Measurements from ENCODE around the gene FOXM1. TPM values are rescaled to one million over a fixed set of nuclear protein-coding genes. Genes with fewer than 3 reads are reported as not detected.

FOXM1 gene, protein sequence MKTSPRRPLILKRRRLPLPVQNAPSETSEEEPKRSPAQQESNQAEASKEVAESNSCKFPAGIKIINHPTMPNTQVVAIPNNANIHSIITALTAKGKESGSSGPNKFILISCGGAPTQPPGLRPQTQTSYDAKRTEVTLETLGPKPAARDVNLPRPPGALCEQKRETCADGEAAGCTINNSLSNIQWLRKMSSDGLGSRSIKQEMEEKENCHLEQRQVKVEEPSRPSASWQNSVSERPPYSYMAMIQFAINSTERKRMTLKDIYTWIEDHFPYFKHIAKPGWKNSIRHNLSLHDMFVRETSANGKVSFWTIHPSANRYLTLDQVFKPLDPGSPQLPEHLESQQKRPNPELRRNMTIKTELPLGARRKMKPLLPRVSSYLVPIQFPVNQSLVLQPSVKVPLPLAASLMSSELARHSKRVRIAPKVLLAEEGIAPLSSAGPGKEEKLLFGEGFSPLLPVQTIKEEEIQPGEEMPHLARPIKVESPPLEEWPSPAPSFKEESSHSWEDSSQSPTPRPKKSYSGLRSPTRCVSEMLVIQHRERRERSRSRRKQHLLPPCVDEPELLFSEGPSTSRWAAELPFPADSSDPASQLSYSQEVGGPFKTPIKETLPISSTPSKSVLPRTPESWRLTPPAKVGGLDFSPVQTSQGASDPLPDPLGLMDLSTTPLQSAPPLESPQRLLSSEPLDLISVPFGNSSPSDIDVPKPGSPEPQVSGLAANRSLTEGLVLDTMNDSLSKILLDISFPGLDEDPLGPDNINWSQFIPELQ
- polyA plus RNA-seq (2013, experiment 1 of 2): 106 TPM
- 102 TPM for polyA plus RNA-seq (2013, experiment 2 of 2)

DNA sequence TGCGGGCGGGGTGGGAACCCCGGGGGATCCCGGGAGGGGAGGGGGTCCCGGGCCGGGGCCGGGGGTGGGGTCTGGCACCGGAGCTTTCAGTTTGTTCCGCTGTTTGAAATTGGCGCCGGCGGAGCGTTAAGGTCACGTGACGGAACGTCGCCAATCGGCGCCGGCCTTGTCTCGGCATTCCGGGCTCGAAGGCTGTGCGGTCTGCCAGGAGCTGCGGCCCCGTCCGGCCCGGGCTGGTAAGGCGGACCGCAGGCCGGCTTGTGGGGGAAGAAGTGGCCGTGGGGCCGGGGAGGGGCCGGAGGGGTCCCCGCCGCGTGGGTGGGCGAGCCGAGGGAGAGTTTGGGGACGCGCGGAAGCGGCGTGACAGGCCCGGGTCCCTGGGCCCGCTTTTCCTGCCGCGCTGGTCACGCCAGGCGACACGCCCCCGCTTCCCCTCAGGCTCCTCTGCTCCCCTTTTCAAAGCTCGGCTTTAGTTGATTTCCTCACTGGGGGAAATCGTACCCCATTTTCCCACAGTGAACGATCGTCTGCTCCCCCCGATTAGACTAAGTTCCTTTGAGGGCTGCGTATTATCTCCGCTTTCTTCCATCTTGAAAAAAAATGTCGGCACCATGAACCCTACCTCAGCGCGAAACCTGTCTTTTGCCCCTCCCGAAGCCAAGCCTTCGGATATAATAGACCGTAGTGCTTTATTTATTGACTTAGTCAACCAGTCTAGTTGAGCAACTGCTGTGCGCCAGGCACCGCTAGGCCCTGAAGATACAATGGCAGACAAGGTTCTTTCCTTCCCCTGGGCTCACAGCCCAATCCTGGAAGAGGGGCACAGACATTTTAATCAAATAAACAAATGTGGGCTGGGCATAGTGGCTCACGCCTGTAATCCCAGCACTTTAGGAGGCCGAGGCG, at the start of gene FOXM1, which contains the start of gene RHNO1:
FOXM1 (minus strand) TSS at position 128 of the 906 bp plus-strand sequence. CDS start 2,696 bp downstream, outside the sequence.
RHNO1 (plus strand) TSS at position 177 of the 906 bp plus-strand sequence. CDS start 8,144 bp downstream, outside the sequence.
- Histone ChIP-seq H3K4me3 (ENCODE audit: low read length in 2 of 2) (peak within 1 kb of the TSS; percentile 74 to 98), H3K4me1 (ENCODE audit: control insufficient read depth in 2 of 2, insufficient read depth in 1 of 2, low read depth in 1 of 2, low read length in 2 of 2) (peaks cover 0 to 3% of the 10 kb centered on the region in 2 donors), H3K36me3 (replicated peaks in 1 of 2; ENCODE audit: control insufficient read depth in 2 of 2, insufficient read depth in 2 of 2, low read length in 2 of 2) (peaks cover 14 to 66% of the 10 kb centered on the region in 2 donors), H3K9me3 (replicated peaks in 1 of 2; ENCODE audit: control insufficient read depth in 2 of 2, insufficient read depth in 1 of 2, low read depth in 1 of 2, low read length in 2 of 2) (no peaks in the 10 kb centered on the region), H3K9ac (ENCODE audit: low read depth, low read length, poor library complexity) (peak within 1 kb of the TSS; percentile 90), H2BK15ac (ENCODE audit: low read length) (peak within 1 kb of the TSS; percentile 65), H2BK120ac (ENCODE audit: low read depth, low read length) (peak within 1 kb of the TSS; percentile 74), H4K91ac (ENCODE audit: low read depth, low read length, poor library complexity) (peak within 1 kb of the TSS; percentile 77), H3K27ac (replicated peaks; ENCODE audit: low read length) (peak within 1 kb of the TSS; percentile 83), H3K14ac (ENCODE audit: low read length) (peak within 1 kb of the TSS; percentile 87), H3K4ac (ENCODE audit: low read length) (peak within 1 kb of the TSS; percentile 13), H4K8ac (ENCODE audit: low read depth, low read length) (peak within 1 kb of the TSS; percentile 99), H2AK5ac (ENCODE audit: low read depth, low read length) (peak within 1 kb of the TSS; percentile 86), H3K4me2 (ENCODE audit: insufficient read depth, low read length, poor library complexity, severe bottlenecking) (peak within 1 kb of the TSS; percentile 89), H2AFZ (ENCODE audit: low read length) (peak within 1 kb of the TSS; percentile 84), H3K79me1 (ENCODE audit: low read depth, low read length) (peaks cover 12% of the 10 kb centered on the region), H3K23ac (ENCODE audit: low read depth, low read length, poor library complexity) (peak within 1 kb of the TSS; percentile 92), H3K18ac (ENCODE audit: low read length) (peak within 1 kb of the TSS; percentile 95), H3K27me3 (ENCODE audit: control insufficient read depth in 3 of 3, insufficient read depth in 3 of 3, low read depth in 1 of 3, low read length in 3 of 3) (no peaks in the 10 kb centered on the region), H2BK12ac (ENCODE audit: low read length) (no peak within 1 kb of the TSS), H2BK5ac (ENCODE audit: low read length) (peak within 1 kb of the TSS; percentile 82)
- no CpG with 5 or more reads among the region's 70 CpGs for WGBS, 2 donors (ENCODE audit: extremely low coverage in 2 of 2, insufficient read length in 2 of 2, insufficient replicate concordance in 1 of 2)
- DNase-seq (ENCODE audit: low spot score): peak; percentile 90

DNA sequence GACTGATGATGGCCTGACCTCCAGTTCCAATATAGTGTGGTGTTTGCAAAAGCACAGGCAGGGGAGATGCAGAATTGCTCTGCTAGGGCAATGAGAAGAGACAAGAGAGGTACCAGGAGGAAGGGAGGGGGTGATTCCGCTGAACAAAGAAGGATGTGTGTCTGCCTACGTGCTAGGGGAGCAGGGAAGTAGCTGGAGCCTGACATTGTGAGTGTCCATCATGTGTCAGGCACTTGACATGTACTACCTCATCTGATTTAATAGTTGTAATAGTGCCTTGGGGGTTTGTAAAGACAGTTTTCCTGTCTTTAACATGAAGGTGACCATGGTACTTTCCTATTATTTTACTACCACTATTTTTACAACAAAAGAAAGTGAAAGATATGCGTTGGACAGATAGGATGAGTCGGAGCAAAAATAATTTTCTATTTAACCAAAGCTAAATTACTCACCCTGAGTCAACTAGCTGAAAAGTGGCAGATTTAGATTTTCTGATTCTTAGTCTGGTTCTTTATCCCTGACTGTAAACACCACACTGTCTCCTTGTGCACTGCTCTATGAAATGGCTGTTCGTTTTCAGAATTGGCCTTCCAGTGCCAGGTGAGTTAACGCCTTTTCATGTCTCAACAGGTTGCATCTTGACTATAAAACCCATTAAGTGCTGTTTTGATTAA, 48.5 kb upstream of the FOXM1 start:
- Histone ChIP-seq H2BK5ac (ENCODE audit: low read length) (no peak overlapping the region), H3K36me3 (replicated peaks in 1 of 2; ENCODE audit: control insufficient read depth in 2 of 2, insufficient read depth in 2 of 2, low read length in 2 of 2) (peaks cover 15 to 77% of the 10 kb centered on the region in 2 donors), H4K8ac (ENCODE audit: low read depth, low read length) (no peak overlapping the region), H2BK120ac (ENCODE audit: low read depth, low read length) (no peak overlapping the region), H3K79me1 (ENCODE audit: low read depth, low read length) (no peaks in the 10 kb centered on the region), H3K4me2 (ENCODE audit: insufficient read depth, low read length, poor library complexity, severe bottlenecking) (no peak overlapping the region), H3K4ac (ENCODE audit: low read length) (no peak overlapping the region), H2BK15ac (ENCODE audit: low read length) (no peak overlapping the region), H3K27me3 (ENCODE audit: control insufficient read depth in 3 of 3, insufficient read depth in 3 of 3, low read depth in 1 of 3, low read length in 3 of 3) (no peaks in the 10 kb centered on the region), H3K18ac (ENCODE audit: low read length) (no peak overlapping the region), H3K4me1 (ENCODE audit: control insufficient read depth in 2 of 2, insufficient read depth in 1 of 2, low read depth in 1 of 2, low read length in 2 of 2) (no peaks in the 10 kb centered on the region), H3K9me3 (replicated peaks in 1 of 2; ENCODE audit: control insufficient read depth in 2 of 2, insufficient read depth in 1 of 2, low read depth in 1 of 2, low read length in 2 of 2) (no peaks in the 10 kb centered on the region), H3K27ac (replicated peaks; ENCODE audit: low read length) (no peak overlapping the region), H3K9ac (ENCODE audit: low read depth, low read length, poor library complexity) (no peak overlapping the region), H3K23ac (ENCODE audit: low read depth, low read length, poor library complexity) (no peak overlapping the region), H3K14ac (ENCODE audit: low read length) (no peak overlapping the region), H2AFZ (ENCODE audit: low read length) (no peak overlapping the region), H3K4me3 (ENCODE audit: low read length in 2 of 2) (no peak overlapping the region), H2BK12ac (ENCODE audit: low read length) (no peak overlapping the region), H2AK5ac (ENCODE audit: low read depth, low read length) (no peak overlapping the region), H4K91ac (ENCODE audit: low read depth, low read length, poor library complexity) (no peak overlapping the region)
- no peak for DNase-seq (ENCODE audit: low spot score)
- WGBS, 2 donors (ENCODE audit: extremely low coverage in 2 of 2, insufficient read length in 2 of 2, insufficient replicate concordance in 1 of 2): no CpG with 5 or more reads among the region's 6 CpGs

DNA sequence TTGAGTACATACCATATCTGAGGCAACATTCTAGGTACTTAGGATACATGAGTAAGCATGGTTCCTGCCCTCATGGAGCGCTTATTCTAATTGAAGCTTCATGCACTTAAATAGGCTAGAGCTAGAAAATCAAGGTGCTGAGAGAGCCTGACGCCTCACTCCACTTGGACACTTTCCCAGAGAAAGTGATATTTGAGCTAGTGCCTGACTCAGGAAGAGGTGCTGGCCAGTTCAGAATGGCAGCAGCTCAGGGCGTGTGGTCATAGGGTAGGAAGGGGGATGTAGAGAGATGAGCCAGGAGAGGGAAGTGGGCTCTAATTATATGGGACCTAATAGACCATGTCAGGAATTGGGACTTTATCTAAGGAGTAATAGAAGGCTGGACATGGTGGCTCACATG, 47.0 kb upstream of the FOXM1 start:
- Histone ChIP-seq H2BK120ac (ENCODE audit: low read depth, low read length) (no peak overlapping the region), H3K79me1 (ENCODE audit: low read depth, low read length) (no peaks in the 10 kb centered on the region), H3K4ac (ENCODE audit: low read length) (no peak overlapping the region), H2BK15ac (ENCODE audit: low read length) (no peak overlapping the region), H2BK12ac (ENCODE audit: low read length) (no peak overlapping the region), H2BK5ac (ENCODE audit: low read length) (no peak overlapping the region), H3K4me1 (ENCODE audit: control insufficient read depth in 2 of 2, insufficient read depth in 1 of 2, low read depth in 1 of 2, low read length in 2 of 2) (no peaks in the 10 kb centered on the region), H3K4me2 (ENCODE audit: insufficient read depth, low read length, poor library complexity, severe bottlenecking) (no peak overlapping the region), H3K4me3 (ENCODE audit: low read length in 2 of 2) (no peak overlapping the region), H3K9ac (ENCODE audit: low read depth, low read length, poor library complexity) (no peak overlapping the region), H3K9me3 (replicated peaks in 1 of 2; ENCODE audit: control insufficient read depth in 2 of 2, insufficient read depth in 1 of 2, low read depth in 1 of 2, low read length in 2 of 2) (no peaks in the 10 kb centered on the region), H3K14ac (ENCODE audit: low read length) (no peak overlapping the region), H2AK5ac (ENCODE audit: low read depth, low read length) (no peak overlapping the region), H3K36me3 (replicated peaks in 1 of 2; ENCODE audit: control insufficient read depth in 2 of 2, insufficient read depth in 2 of 2, low read length in 2 of 2) (peaks cover 18 to 82% of the 10 kb centered on the region in 2 donors), H3K23ac (ENCODE audit: low read depth, low read length, poor library complexity) (no peak overlapping the region), H3K27ac (replicated peaks; ENCODE audit: low read length) (no peak overlapping the region), H3K27me3 (ENCODE audit: control insufficient read depth in 3 of 3, insufficient read depth in 3 of 3, low read depth in 1 of 3, low read length in 3 of 3) (no peaks in the 10 kb centered on the region), H4K91ac (ENCODE audit: low read depth, low read length, poor library complexity) (no peak overlapping the region), H3K18ac (ENCODE audit: low read length) (no peak overlapping the region), H2AFZ (ENCODE audit: low read length) (no peak overlapping the region), H4K8ac (ENCODE audit: low read depth, low read length) (no peak overlapping the region)
- no CpG with 5 or more reads among the region's 3 CpGs for WGBS, 2 donors (ENCODE audit: extremely low coverage in 2 of 2, insufficient read length in 2 of 2, insufficient replicate concordance in 1 of 2)
- DNase-seq (ENCODE audit: low spot score): no peak

Measured in neuronal stem cell (in vitro differentiated cells).